OCI-LY3 (cell line): ENCODE data around the gene DNAH17.

ENCODE experiments used
- H2AFZ ChIP-seq: fragments of 200-600, 300-600 bp; shearing (Covaris generic); 2 replicates; pipeline ENCODE4 v1.6.0; 2014; ENCODE audit warnings: antibody characterized with exemption, low read depth, low read length
- H3K27ac ChIP-seq: fragments of 200-600, 300-600 bp; sonication (generic); 2 replicates; pipeline ENCODE4 v1.5.1; 2014; ENCODE audit warnings: mild to moderate bottlenecking, low read length, moderate library complexity, mixed read lengths
- H3K27me3 ChIP-seq: fragments of 200-600, 300-600 bp; sonication (generic); 2 replicates; pipeline ENCODE4 v1.6.1; 2014; ENCODE audit warnings: low read depth, low read length, mixed read lengths
- H3K36me3 ChIP-seq: fragments of 200-600, 300-600 bp; sonication (generic); replicated peaks from 2 replicates; pipeline ENCODE3; 2014; ENCODE audit warnings: low read depth, low read length, mixed read lengths
- H3K4me1 ChIP-seq: fragments of 300-600, 200-600 bp; sonication (generic); 2 replicates; pipeline ENCODE4 v1.6.1; 2014; ENCODE audit warnings: low read length, mixed read lengths
- H3K4me2 ChIP-seq: fragments of 200-600, 300-600 bp; sonication (generic); 2 replicates; pipeline ENCODE4 v1.6.1; 2014; ENCODE audit warnings: low read length, mixed read lengths
- H3K4me3 ChIP-seq: fragments of 300-600, 200-600 bp; sonication (generic); 2 replicates; pipeline ENCODE4 v1.5.1; 2014; ENCODE audit warnings: antibody characterized with exemption, mild to moderate bottlenecking, low read length, moderate library complexity
- H3K79me2 ChIP-seq: fragments of 300-600, 200-600 bp; shearing (Covaris generic); 2 replicates; pipeline ENCODE4 v1.6.1; 2014; ENCODE audit warnings: mild to moderate bottlenecking, low read length, mixed read lengths
- H3K9ac ChIP-seq: fragments of 300-600, 200-600 bp; shearing (Covaris generic); 2 replicates; pipeline ENCODE4 v1.6.0; 2014; ENCODE audit warnings: mild to moderate bottlenecking, low read length, moderate library complexity
- H3K9me3 ChIP-seq: fragments of 200-600, 300-600 bp; shearing (Covaris generic); 2 replicates; pipeline ENCODE4 v1.6.1; 2014; ENCODE audit warnings: low read length, mixed read lengths; ENCODE audit not compliant: insufficient read depth
- H4K20me1 ChIP-seq: fragments of 200-600, 300-600 bp; sonication (generic); 2 replicates; pipeline ENCODE4 v1.6.1; 2016; ENCODE audit warnings: low read length, mixed read lengths; ENCODE audit not compliant: insufficient read depth
- EZH2phosphoT487 ChIP-seq: fragments of 200-600 bp; shearing (Covaris generic); IDR thresholded peaks from 2 replicates; pipeline ENCODE4 v1.6.1; 2018; ENCODE audit warnings: antibody characterized with exemption, mixed run types, low read depth
- TF ChIP-seq, protein P1 (sequence below): fragments of 200-600, 300-600 bp; sonication (generic); IDR thresholded peaks from 2 replicates; pipeline ENCODE4 v1.5.1; 2014; ENCODE audit warnings: antibody characterized with exemption, low read length, low read depth

The DNAH17 gene

DNA sequence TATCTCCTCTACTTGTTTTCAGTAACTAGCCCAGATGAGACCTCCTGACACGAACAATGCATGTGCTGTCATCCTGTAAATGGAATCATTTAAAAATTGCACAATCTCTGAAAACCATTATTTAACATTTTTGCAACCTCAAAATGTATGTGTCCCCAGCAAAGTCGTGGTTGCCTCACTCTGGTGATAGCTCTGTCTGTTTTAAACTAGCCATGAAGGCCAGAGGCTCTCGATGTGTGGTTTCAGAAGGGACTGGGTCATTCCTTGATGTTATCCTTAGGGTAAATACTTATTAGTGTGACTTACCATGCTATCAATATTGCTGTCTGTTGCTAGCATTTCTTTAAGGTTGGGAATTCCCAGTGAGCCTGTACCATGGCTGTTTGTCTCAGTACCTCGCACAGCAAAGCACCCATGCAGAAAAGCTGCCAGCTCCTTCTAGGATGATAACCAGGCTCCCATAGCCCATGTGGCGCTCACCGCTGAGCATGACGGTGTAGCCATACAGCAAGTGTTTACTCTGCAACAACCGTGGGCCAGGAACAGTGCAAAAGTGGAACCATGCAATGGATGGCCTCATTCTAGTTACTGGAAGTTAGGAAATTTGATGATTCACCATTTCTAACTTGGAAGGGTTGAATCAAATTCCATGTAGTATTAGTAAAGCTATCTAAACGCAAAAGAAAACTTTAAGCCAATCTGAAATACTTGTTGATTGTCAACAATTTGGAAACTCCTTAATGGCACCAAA is 201.6 kb downstream of the DNAH17 start:
- Histone ChIP-seq H3K9ac (no peak overlapping the region), H3K4me3 (no peak overlapping the region), H3K4me2 (no peak overlapping the region)

DNA sequence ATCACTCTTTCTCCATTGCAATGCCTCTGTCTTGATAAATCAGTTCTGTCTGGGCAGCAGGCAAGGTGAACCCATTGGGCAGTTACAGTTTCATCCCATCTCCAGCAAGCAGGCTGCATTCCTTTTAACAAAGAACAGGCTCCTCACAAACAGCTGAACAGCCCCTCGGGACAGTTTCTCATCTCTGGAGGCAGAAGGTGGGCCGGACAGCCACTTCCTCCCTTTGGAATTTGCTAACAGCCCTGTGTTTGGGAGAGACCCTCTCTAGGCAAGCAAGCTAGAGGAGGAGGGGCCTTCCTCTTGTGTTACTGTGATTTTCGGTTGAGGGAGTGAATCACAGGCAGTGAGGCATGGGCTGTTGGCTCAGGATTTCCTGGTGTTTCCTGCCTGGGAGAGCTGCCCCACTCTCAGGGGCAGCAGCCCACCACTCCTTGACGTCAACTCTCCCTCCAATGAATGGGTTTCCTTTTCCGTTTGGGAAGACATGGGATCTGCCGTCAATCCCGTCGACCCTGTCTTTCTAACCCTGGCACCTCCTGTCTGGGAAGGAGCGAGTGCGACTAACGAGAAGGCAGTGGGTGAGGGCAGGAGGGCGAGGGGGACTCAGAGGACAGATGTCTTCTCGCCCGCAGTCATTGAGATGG is 202.4 kb downstream of the DNAH17 start:
- Histone ChIP-seq H3K4me2 (no peak overlapping the region), H3K27me3 (no peaks in the 10 kb centered on the region), H3K4me1 (peaks cover 27% of the 10 kb centered on the region), H3K36me3 (peaks cover 4% of the 10 kb centered on the region), H3K27ac (no peak overlapping the region), H3K9ac (no peak overlapping the region), H3K79me2 (peaks cover 19% of the 10 kb centered on the region), H4K20me1 (no peaks in the 10 kb centered on the region), H3K4me3 (no peak overlapping the region), H3K9me3 (no peaks in the 10 kb centered on the region), H2AFZ (no peak overlapping the region)
- TF ChIP-seq, protein P1, sequence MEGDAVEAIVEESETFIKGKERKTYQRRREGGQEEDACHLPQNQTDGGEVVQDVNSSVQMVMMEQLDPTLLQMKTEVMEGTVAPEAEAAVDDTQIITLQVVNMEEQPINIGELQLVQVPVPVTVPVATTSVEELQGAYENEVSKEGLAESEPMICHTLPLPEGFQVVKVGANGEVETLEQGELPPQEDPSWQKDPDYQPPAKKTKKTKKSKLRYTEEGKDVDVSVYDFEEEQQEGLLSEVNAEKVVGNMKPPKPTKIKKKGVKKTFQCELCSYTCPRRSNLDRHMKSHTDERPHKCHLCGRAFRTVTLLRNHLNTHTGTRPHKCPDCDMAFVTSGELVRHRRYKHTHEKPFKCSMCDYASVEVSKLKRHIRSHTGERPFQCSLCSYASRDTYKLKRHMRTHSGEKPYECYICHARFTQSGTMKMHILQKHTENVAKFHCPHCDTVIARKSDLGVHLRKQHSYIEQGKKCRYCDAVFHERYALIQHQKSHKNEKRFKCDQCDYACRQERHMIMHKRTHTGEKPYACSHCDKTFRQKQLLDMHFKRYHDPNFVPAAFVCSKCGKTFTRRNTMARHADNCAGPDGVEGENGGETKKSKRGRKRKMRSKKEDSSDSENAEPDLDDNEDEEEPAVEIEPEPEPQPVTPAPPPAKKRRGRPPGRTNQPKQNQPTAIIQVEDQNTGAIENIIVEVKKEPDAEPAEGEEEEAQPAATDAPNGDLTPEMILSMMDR, result no peak
- TF ChIP-seq EZH2phosphoT487, result no peak

More for the DNA sequence above, 201.6 kb downstream of the DNAH17 start:
- no peaks in the 10 kb centered on the region for H3K9me3 ChIP-seq
- H4K20me1 ChIP-seq, result no peaks in the 10 kb centered on the region
- peaks cover 32% of the 10 kb centered on the region for H3K4me1 ChIP-seq
- no peak for TF ChIP-seq EZH2phosphoT487
- no peak overlapping the region for H3K27ac ChIP-seq
- no peaks in the 10 kb centered on the region for H3K27me3 ChIP-seq
- peaks cover 28% of the 10 kb centered on the region for H3K79me2 ChIP-seq
- H3K36me3 ChIP-seq, result peaks cover 7% of the 10 kb centered on the region
- H2AFZ ChIP-seq, result no peak overlapping the region

DNA sequence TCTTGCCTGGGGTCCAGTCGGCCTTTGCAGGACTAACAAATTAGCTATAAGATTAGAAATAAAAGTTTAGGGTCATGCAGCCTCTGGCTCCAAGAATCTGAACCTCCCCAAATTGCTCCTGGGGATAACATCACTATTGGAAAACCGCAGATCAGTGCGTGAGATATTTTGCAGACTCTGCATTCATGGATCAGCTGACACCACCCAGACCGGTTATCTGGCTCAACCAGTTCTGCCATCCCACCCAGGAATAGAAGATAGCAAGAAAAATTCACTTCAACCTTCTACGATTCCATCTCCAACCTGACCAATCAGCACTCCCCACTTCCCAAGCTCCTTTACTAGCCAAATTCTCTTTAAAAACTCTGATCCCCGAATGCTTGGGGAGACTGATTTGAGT is 203.0 kb downstream of the DNAH17 start:
- no peak overlapping the region for H3K27ac ChIP-seq
- H3K4me2 ChIP-seq, result no peak overlapping the region
- H3K27me3 ChIP-seq, result no peaks in the 10 kb centered on the region
- H3K79me2 ChIP-seq, result peaks cover 14% of the 10 kb centered on the region
- TF ChIP-seq, protein P1, result no peak
- TF ChIP-seq EZH2phosphoT487, result no peak
- peaks cover 25% of the 10 kb centered on the region for H3K4me1 ChIP-seq
- no peaks in the 10 kb centered on the region for H4K20me1 ChIP-seq
- H2AFZ ChIP-seq, result no peak overlapping the region
- H3K9ac ChIP-seq, result no peak overlapping the region
- H3K9me3 ChIP-seq, result no peaks in the 10 kb centered on the region
- H3K4me3 ChIP-seq, result no peak overlapping the region
- peaks cover 2% of the 10 kb centered on the region for H3K36me3 ChIP-seq
